ENCODE measurements around the gene GTPBP6.

Gene GTPBP6
- 58.2 to 102 (median 78.1) reads per million in 4 experiments for total RNA-seq

- no peak for DNase-seq
These were observed at the start of gene GTPBP6 for GRCh38 chrX:318739-319578. Gene GTPBP6, minus strand, starts transcription at chrX:318796. Its CDS starts 9 bp downstream, at chrX:318787.

GRCh38 chrX:367866-368265, 49.3 kb upstream of the GTPBP6 start:
- DNase-seq, result no peak

GRCh38 chrX:367349-367748, 48.8 kb upstream of the GTPBP6 start:
- no peak for DNase-seq

GRCh38 chrX:363621-364375, 45.2 kb upstream of the GTPBP6 start:
- no peak for DNase-seq

- no peak for DNase-seq
These were observed 44.5 kb upstream of the GTPBP6 start for GRCh38 chrX:362937-363620.

- no peak for DNase-seq
These were observed 43.8 kb upstream of the GTPBP6 start for GRCh38 chrX:362351-362750.

- DNase-seq, result no peak
These were observed 42.9 kb upstream of the GTPBP6 start for GRCh38 chrX:361231-362145.

- no peak for DNase-seq
These were observed 42.0 kb upstream of the GTPBP6 start for GRCh38 chrX:360496-361150.

- DNase-seq, result no peak
These were observed 40.1 kb upstream of the GTPBP6 start for GRCh38 chrX:358651-359143.

- no peak for DNase-seq
These were observed 39.3 kb upstream of the GTPBP6 start for GRCh38 chrX:357693-358471.

GRCh38 chrX:357035-357692, 38.6 kb upstream of the GTPBP6 start:
- no peak for DNase-seq

GRCh38 chrX:356385-357034, 37.9 kb upstream of the GTPBP6 start:
- DNase-seq, result no peak

- no peak for DNase-seq
These were observed 36.9 kb upstream of the GTPBP6 start for GRCh38 chrX:355329-356050.

- no peak for DNase-seq
These were observed 35.3 kb upstream of the GTPBP6 start for GRCh38 chrX:353566-354535.

GRCh38 chrX:352582-353314, 34.2 kb upstream of the GTPBP6 start:
- DNase-seq, result no peak

- DNase-seq, result no peak
These were observed 33.6 kb upstream of the GTPBP6 start for GRCh38 chrX:352181-352580.

GRCh38 chrX:351736-352135, 33.1 kb upstream of the GTPBP6 start:
- no peak for DNase-seq
